Measurements from ENCODE around the gene CAMTA1.

DNA sequence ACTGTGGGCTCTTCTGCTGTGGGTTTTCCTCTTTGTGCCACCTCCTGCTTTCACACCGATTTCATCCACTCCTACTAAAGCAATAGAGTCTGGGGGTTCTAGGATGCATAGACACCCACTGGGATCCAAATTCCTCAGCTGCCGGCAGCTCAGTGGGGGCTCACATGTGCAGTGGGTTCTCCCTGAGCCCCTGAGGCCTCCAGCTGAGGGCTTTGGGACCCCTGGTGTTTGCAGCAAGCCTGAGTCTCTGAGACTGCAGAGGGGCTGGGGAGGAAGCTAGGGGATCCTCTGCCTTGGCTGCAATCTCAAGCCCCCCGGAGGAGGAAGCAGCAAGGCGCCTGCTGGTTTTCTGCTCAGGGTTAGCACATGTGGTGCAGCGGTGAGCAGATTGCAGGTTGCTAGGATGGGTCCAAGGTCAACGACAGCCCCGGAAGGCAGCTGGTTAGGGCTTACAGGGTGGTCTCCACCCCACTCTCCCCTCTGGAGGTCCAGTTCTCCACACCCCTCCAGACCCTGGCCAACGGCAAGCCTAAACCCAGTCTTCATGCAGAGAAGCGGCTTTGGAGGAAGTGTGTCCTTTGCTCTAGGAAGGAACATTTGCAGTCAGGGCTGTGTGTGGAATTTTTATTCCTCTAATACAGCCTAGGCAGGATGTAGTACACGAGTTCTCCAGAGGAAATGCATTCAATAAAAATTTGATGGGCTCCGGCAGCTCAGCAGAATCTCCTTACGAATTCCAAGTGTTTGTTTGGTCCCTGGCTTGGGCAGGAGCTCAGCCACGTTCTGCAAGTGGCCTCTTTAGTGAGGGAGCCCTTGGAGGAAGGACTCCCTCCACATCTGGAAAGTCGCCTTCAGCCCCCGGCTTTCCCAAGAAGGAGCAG, 716.7 kb downstream of the CAMTA1 start:
- no peak for TF ChIP-seq BHLHE40 (IDR thresholded peaks at IDR 0.05; ENCODE audit: borderline replicate concordance)
- TF ChIP-seq ELF4 (IDR thresholded peaks at IDR 0.05): no peak
- no peak for TF ChIP-seq SP1 (IDR thresholded peaks at IDR 0.05)
- no peak for TF ChIP-seq FOXM1 (IDR thresholded peaks at IDR 0.05; ENCODE audit: borderline replicate concordance)
- no peak for TF ChIP-seq ARNT (IDR thresholded peaks at IDR 0.05)
- no peak for TF ChIP-seq SUZ12 (IDR thresholded peaks at IDR 0.05)
- no peak for TF ChIP-seq CTBP1 (IDR thresholded peaks at IDR 0.05; ENCODE audit: borderline replicate concordance)
- TF ChIP-seq FOXK2 (IDR thresholded peaks at IDR 0.05): no peak
- TF ChIP-seq LEF1 (IDR thresholded peaks at IDR 0.05; ENCODE audit: borderline replicate concordance): no peak
- no peak for TF ChIP-seq FOXA1 (IDR thresholded peaks at IDR 0.05)
- TF ChIP-seq TARDBP (IDR thresholded peaks at IDR 0.05): no peak
- no peak for TF ChIP-seq ZNF384 (IDR thresholded peaks at IDR 0.05)
- TF ChIP-seq L3MBTL2 (conservative IDR thresholded peaks at IDR 0.05): no peak
